Measurements from ENCODE around the gene TAC4. TPM values are rescaled to one million over a fixed set of nuclear protein-coding genes. Genes with fewer than 3 reads are reported as not detected.

Gene TAC4
- total and polyA plus RNA-seq, 10 of the 15 experiments (the other 5 are each of a cell fraction or from before 2014, with no cell fraction given), result not detected

GRCh38 chr17:49848739-49849138 lies 870 bp upstream of the TAC4 start (continued):
- TF ChIP-seq EED (IDR thresholded peaks at IDR 0.05; ENCODE audit: low read depth) (no peak), POLR2AphosphoS5 (IDR thresholded peaks at IDR 0.05; ENCODE audit: low read length) (no peak), NR2F1 (conservative IDR thresholded peaks at IDR 0.05) (no peak), POLR2AphosphoS2 (IDR thresholded peaks at IDR 0.05; ENCODE audit: low read depth, low read length) (no peak), HCFC1 (IDR thresholded peaks at IDR 0.05; ENCODE audit: low read length) (no peak), SREBF2 (IDR thresholded peaks at IDR 0.05; ENCODE audit: low read length) (no peak), NFYA (IDR thresholded peaks at IDR 0.05; ENCODE audit: borderline replicate concordance, low read depth, low read length) (no peak), GABPA (IDR thresholded peaks at IDR 0.05; ENCODE audit: low read depth) (no peak), LARP7 (IDR thresholded peaks at IDR 0.05) (no peak), PAX5 (IDR thresholded peaks at IDR 0.05; ENCODE audit: borderline replicate concordance, low read depth, low read length) (no peak), E2F4 (IDR thresholded peaks at IDR 0.05; ENCODE audit: low read depth, low read length) (no peak)

- in situ Hi-C loops (cut with MboI), result loop anchor here (10.0 kb wide), 1 partner anchor 282 kb away; no protein-coding TSS in a partner anchor
- SMC1A ChIA-PET (ENCODE audit: uncharacterized antibody, unreplicated experiment), result no interaction called here
- POLR2A ChIA-PET, result no interaction called here
- CTCF ChIA-PET, result interaction anchor here (1.1 to 1.4 kb wide), 2 partner anchors 13 to 15 kb away, joined by 3 read pairs; no protein-coding TSS in a partner anchor
- Histone ChIP-seq H4K20me1 (ENCODE audit: control insufficient read depth, insufficient read depth) (no peaks in the 10 kb centered on the region), H3K36me3 (ENCODE audit: control insufficient read depth in 2 of 2, insufficient read depth in 2 of 2, low read length in 1 of 2) (no peaks in the 10 kb centered on the region; a peak in 1 of 4 replicates), H3K79me2 (ENCODE audit: control insufficient read depth, insufficient read depth, low read length) (no peaks in the 10 kb centered on the region), H3K4me1 (ENCODE audit: control insufficient read depth, insufficient read depth, low read length) (no peaks in the 10 kb centered on the region), H2AFZ (ENCODE audit: control insufficient read depth, low read depth, low read length) (no peak overlapping the region), H3K9me3 (replicated peaks; ENCODE audit: control insufficient read depth, insufficient read depth, low read length) (no peaks in the 10 kb centered on the region), H3K4me2 (ENCODE audit: control insufficient read depth, insufficient read depth) (no peak overlapping the region), H3K27me3 (replicated peaks in 1 of 2; ENCODE audit: control insufficient read depth in 2 of 2, insufficient read depth in 2 of 2, low read length in 1 of 2) (no peaks in the 10 kb centered on the region; a peak in 2 of 4 replicates), H3K4me3 (no peak overlapping the region), H3K9ac (ENCODE audit: control insufficient read depth, insufficient read depth, low read length) (no peak overlapping the region), H3K27ac (ENCODE audit: control insufficient read depth, insufficient read depth) (no peak overlapping the region)
- RAD21 ChIA-PET (ENCODE audit: unreplicated experiment), result no interaction called here
- FAIRE-seq (no peak), DNase-seq (ENCODE audit: low read depth, low spot score) (no peak), ATAC-seq (no peak)
- TF ChIP-seq CHD2 (IDR thresholded peaks at IDR 0.05; ENCODE audit: borderline replicate concordance, low read depth, low read length), result no peak
- TF ChIP-seq RELA (IDR thresholded peaks at IDR 0.05; ENCODE audit: borderline replicate concordance, partially characterized antibody), result no peak
- TF ChIP-seq SMC3 (IDR thresholded peaks at IDR 0.05; ENCODE audit: borderline replicate concordance, low read length), result no peak
- TF ChIP-seq RFX5 (IDR thresholded peaks at IDR 0.05; ENCODE audit: low read depth, low read length), result no peak
- no peak for TF ChIP-seq IRF4 (IDR thresholded peaks at IDR 0.05; ENCODE audit: low read depth, low read length)
- no peak for TF ChIP-seq TCF7 (IDR thresholded peaks at IDR 0.05; ENCODE audit: borderline replicate concordance)
- no peak for TF ChIP-seq RB1 (IDR thresholded peaks at IDR 0.05; ENCODE audit: borderline replicate concordance)
- TF ChIP-seq PAX5 (IDR thresholded peaks at IDR 0.05; ENCODE audit: borderline replicate concordance, low read depth, low read length), result no peak
- no peak for TF ChIP-seq IKZF1 (conservative IDR thresholded peaks at IDR 0.05)
- 76% methylated on average over 9 of the region's 9 CpGs for WGBS (ENCODE audit: insufficient coverage, insufficient replicate concordance, low lambda C conversion rate, missing lambda C conversion rate)
- intact Hi-C loops (cut with micrococcal nuclease; ENCODE audit: unreplicated experiment), result no loop called here
- BruUV-seq (replicated peaks), result no TSS peak
Observed at GRCh38 chr17:49846938-49847712, 744 bp downstream of the TAC4 start.
